ENCODE data around the gene MILR1.

GRCh38 chr17:64455993-64456885 lies 7.3 kb downstream of the MILR1 start:
- TF ChIP-seq POLR2AphosphoS5 (IDR thresholded peaks at IDR 0.05; ENCODE audit: low read depth, low read length) (no peak), POLR2A (IDR thresholded peaks at IDR 0.05; ENCODE audit: low read depth, low read length) (no peak)
